ENCODE data around the gene FBXO38.
A peak's percentile ranks its signal among the peaks of the same experiment; 100 is the strongest.

The FBXO38 gene

GRCh38 chr5:148482196-148482595, 98.4 kb downstream of the FBXO38 start:
- DNase-seq: no peak

DNA sequence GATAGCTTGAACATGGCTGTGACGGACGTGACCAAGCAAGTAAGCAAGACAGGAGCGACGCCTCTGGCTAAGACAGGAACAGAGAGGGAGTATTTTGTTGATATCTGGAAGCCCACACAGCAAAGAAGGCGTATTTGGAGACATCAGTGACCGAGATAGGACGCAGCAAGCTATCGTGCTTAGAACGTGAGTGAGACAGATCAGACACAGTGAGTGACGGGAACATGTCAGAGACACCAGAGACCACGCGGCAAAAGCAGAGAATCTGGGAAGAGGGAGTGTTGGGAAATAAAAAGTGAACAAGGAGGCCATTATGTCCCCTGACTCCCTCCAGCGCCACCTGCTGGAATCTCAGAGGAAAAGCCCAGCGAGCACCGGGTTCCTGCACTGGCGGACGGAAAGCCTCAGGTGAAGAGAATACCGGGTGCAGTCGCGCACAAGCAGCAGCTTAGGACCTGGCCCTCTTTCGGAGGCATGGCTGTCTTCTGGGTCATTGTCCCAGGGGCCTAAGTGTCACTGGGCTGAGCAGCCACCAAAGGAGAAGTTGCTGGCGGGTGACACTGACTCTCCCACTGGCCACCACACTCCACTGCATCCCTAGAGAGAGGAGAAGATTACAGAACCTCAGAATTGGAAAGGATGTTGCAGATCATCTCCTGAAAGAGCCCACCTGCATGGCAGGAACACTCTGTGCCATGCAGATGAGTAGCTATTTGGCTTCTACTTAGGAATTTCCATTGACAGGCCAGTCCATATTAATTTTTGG, 99.1 kb downstream of the FBXO38 start:
- DNase-seq: peak; percentile 37

DNA sequence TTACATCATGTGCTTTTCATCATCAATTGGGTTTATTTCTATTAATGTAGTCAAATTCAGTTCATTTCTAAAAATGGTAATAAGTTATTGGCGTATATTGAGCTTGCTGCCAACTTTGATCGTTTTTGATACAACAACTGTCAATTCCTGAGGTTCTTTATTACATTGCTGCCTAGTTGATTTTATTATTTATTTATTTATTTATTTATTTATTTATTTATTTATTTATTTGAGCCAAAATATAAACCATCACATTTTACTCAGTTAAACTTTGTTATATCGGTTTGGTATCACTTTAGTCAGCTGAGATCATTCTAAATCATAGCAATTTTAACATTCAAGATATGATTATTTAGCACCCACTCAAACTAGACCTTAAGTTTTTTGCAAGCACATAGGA, 100.0 kb downstream of the FBXO38 start:
- DNase-seq: no peak

DNA sequence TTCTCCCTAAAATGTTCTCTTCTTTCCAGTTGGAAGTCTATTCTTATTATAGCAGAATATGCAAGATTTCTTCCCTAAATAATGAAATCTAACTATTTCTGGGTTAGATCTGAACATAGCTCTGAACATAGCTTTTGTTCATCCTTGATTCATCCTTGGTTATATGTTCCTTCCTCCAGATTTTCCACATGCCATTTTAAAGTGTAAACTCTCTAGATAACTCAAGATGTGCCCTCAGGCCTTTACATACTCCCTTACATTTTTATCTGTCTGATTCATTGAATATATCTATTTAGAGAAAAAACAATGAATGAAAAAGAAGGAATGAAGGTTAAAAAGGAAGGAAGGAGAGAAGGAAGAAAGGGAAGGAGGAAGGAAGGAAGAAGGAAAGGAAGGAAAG, 100.9 kb downstream of the FBXO38 start:
- DNase-seq: no peak

- DNase-seq: no peak
Observed at GRCh38 chr5:148486456-148486855, 102.7 kb downstream of the FBXO38 start.

- DNase-seq: no peak
Observed at GRCh38 chr5:148488757-148489156, 105.0 kb downstream of the FBXO38 start.

- no peak for DNase-seq
Observed at GRCh38 chr5:148491015-148491792, 107.4 kb downstream of the FBXO38 start.

DNA sequence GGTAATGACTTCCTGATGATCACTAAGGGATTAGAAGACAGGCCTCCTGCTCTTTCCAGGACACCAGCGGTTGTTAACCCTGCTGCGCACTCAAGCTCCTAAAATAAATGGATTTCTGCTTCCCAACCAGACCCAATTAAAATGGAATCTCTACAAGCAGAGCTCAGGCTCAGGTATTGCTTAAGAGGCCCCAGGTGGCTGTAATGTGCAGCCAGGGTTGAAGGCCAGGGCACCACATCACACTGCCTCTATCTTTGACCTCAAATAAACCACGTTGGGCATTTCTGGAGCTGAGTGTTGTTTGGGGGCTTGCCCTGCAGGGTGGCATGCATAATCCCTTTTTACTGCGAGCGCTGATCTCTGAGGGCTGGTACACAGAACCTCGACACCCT, 108.0 kb downstream of the FBXO38 start:
- DNase-seq: no peak

DNA sequence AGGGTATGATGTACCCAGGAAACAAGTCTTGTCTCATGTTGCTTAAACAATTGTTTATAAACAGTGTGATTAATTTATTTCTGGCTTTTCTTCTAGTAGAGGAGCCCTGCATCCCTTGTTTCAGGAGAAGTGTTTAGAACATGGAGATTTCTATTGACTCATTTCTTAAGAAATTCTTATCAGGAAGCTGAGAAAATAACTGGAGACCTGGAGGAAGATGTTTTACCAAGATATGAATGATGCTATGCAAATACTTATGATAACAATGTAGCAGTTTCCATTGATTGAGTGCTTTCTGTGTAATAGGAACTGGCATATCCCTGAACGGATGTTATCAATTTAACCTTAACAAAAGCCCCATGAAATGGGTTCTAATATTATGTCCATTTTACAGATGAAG, 108.6 kb downstream of the FBXO38 start:
- DNase-seq: no peak

Measured in activated T-cell treated with anti-CD3 and anti-CD28 coated beads for 4 hours (primary cell).